CD14-positive monocyte (primary cell): Measurements from ENCODE around the gene ACVRL1. TPM values are rescaled to one million over a fixed set of nuclear protein-coding genes. Genes with fewer than 3 reads are reported as not detected.

Experiments
- DNase-seq, 3 donors: peaks; one replicate each; pipeline ENCODE4 v3.0.0-alpha.2; 2011 to 2022
- H2AFZ ChIP-seq: 2 replicates; pipeline ENCODE4 v1.6.0; 2012; ENCODE audit warnings: mild to moderate bottlenecking, low read depth, low read length, inconsistent platforms; ENCODE audit not compliant: insufficient read depth, poor library complexity, severe bottlenecking
- H3K27ac ChIP-seq, 2 donors: 1 replicate in 1 of 2; 2 replicates in 1 of 2; pipeline ENCODE4 v1.5.1; 2012 to 2013; ENCODE audit warnings: low read length in 2 of 2, control low read depth in 1 of 2, inconsistent platforms in 1 of 2, low read depth in 1 of 2, mild to moderate bottlenecking in 1 of 2
- H3K27me3 ChIP-seq, 2 donors: one replicate each; pipeline versions ENCODE4 v1.6.0 to v1.6.1; 2011 to 2013; ENCODE audit warnings: low read length in 2 of 2; ENCODE audit not compliant: control insufficient read depth in 2 of 2, insufficient read depth in 2 of 2
- H3K36me3 ChIP-seq, 2 donors: replicated peaks in 1 of 2; 1 replicate in 1 of 2; 2 replicates in 1 of 2; pipeline versions ENCODE4 v1.5.1 to v1.6.1; 2012 to 2013; ENCODE audit warnings: low read length in 2 of 2, control low read depth in 1 of 2, inconsistent platforms in 1 of 2, mild to moderate bottlenecking in 1 of 2; ENCODE audit not compliant: insufficient read depth in 2 of 2, control insufficient read depth in 1 of 2
- H3K4me1 ChIP-seq, 2 donors: 1 replicate in 1 of 2; 2 replicates in 1 of 2; pipeline versions ENCODE4 v1.5.1 to v1.6.1; 2012 to 2013; ENCODE audit warnings: low read length in 2 of 2, control low read depth in 1 of 2, inconsistent platforms in 1 of 2, mild to moderate bottlenecking in 1 of 2, moderate library complexity in 1 of 2; ENCODE audit not compliant: insufficient read depth in 2 of 2, control insufficient read depth in 1 of 2
- H3K4me2 ChIP-seq: replicated peaks from 2 replicates; pipeline ENCODE3; 2012; ENCODE audit warnings: low read length, moderate library complexity, mild to moderate bottlenecking; ENCODE audit not compliant: poor library complexity, severe bottlenecking; ENCODE audit errors: extremely low read depth
- H3K4me3 ChIP-seq, 3 experiments: fragments of 200-600 bp in 1 of 3; sonication (generic) in 1 of 3; replicated peaks in 1 of 3; 1 replicate in 2 of 3; 2 replicates in 1 of 3; pipeline ENCODE4 v1.5.1; 2011 to 2013; ENCODE audit warnings: low read length in 3 of 3, mild to moderate bottlenecking in 3 of 3, control low read depth in 2 of 3, low read depth in 2 of 3, inconsistent platforms in 1 of 3, moderate library complexity in 1 of 3
- H3K79me2 ChIP-seq: 2 replicates; pipeline ENCODE4 v1.6.0; 2012; ENCODE audit warnings: mild to moderate bottlenecking, control low read depth, inconsistent platforms, low read length, moderate library complexity; ENCODE audit not compliant: insufficient read depth
- H3K9ac ChIP-seq: 2 replicates; pipeline ENCODE4 v1.6.0; 2017; ENCODE audit warnings: low read length, mild to moderate bottlenecking; ENCODE audit not compliant: insufficient read depth, poor library complexity, severe bottlenecking
- H3K9me3 ChIP-seq, 2 donors: replicated peaks in 1 of 2; 1 replicate in 1 of 2; 2 replicates in 1 of 2; pipeline versions ENCODE4 v1.5.1 to v1.6.1; 2012 to 2013; ENCODE audit warnings: low read length in 2 of 2, control low read depth in 1 of 2; ENCODE audit not compliant: control insufficient read depth in 1 of 2, insufficient read depth in 1 of 2
- H4K20me1 ChIP-seq: 2 replicates; pipeline ENCODE4 v1.6.0; 2012; ENCODE audit warnings: mild to moderate bottlenecking, low read length, control low read depth, moderate library complexity; ENCODE audit not compliant: insufficient read depth
- H3K27ac Mint-ChIP-seq, 7 donors: one replicate each; pipeline ENCODE4 v1.8.0; 2020; ENCODE audit warnings: mild to moderate bottlenecking in 7 of 7, mixed read lengths in 7 of 7, moderate library complexity in 6 of 7, inconsistent platforms in 2 of 7
- H3K27me3 Mint-ChIP-seq, 3 donors: one replicate each; pipeline ENCODE4 v1.8.0; 2021 to 2022; ENCODE audit warnings: low read depth in 3 of 3, mild to moderate bottlenecking in 3 of 3, mixed read lengths in 3 of 3, moderate library complexity in 3 of 3, inconsistent platforms in 1 of 3
- H3K36me3 Mint-ChIP-seq, 2 donors: one replicate each; pipeline ENCODE4 v1.8.0; 2020; ENCODE audit warnings: mixed read lengths in 2 of 2, inconsistent platforms in 1 of 2, mild to moderate bottlenecking in 1 of 2
- H3K4me1 Mint-ChIP-seq: one replicate; pipeline ENCODE4 v1.8.0; 2020; ENCODE audit warnings: mild to moderate bottlenecking, mixed read lengths
- H3K4me3 Mint-ChIP-seq, 2 donors: one replicate each; pipeline ENCODE4 v1.8.0; 2020; ENCODE audit warnings: mild to moderate bottlenecking in 2 of 2, mixed read lengths in 2 of 2, moderate library complexity in 1 of 2
- H3K9me3 Mint-ChIP-seq, 7 donors: one replicate each; pipeline ENCODE4 v1.8.0; 2020 to 2022; ENCODE audit warnings: mixed read lengths in 7 of 7, mild to moderate bottlenecking in 6 of 7, moderate library complexity in 6 of 7, inconsistent platforms in 2 of 7
- WGBS: methylation state at CpG from one replicate; pipeline ENCODE4 v1.1.5; 2013; ENCODE audit warnings: missing lambda C conversion rate; ENCODE audit not compliant: insufficient coverage; 5-methylcytosine and 5-hydroxymethylcytosine counted together
- intact Hi-C, 2 donors: fragments of 100-400 bp; cut with micrococcal nuclease; formaldehyde crosslinking; loops; one replicate each; pipeline versions ENCODE4 v1.15.0 to v1.15.1; 2023
- polyA plus RNA-seq, 3 donors: library from polyadenylated mRNA; depleted of rRNA in 1 of 3; unstranded in 2 of 3; stranded (reverse) in 1 of 3; fragments of 300-500 nt in 2 of 3; fragments of >200 nt in 1 of 3; fragmentation: Illumina TruSeq in 2 of 3; gene quantifications; 1 replicate in 2 of 3; 2 replicates in 1 of 3; pipeline ENCODE4 v1.2.3, GENCODE V29; 2012 to 2021
- TF ChIP-seq, protein P1 (sequence below): fragments of 200-600 bp; IDR thresholded peaks from one replicate; pipeline ENCODE4 v1.8.0; 2022; ENCODE audit warnings: antibody characterized with exemption, mild to moderate bottlenecking

Gene ACVRL1
- polyA plus RNA-seq, 3 donors, result 1.5 to 3.6 (median 2.0) TPM

DNA sequence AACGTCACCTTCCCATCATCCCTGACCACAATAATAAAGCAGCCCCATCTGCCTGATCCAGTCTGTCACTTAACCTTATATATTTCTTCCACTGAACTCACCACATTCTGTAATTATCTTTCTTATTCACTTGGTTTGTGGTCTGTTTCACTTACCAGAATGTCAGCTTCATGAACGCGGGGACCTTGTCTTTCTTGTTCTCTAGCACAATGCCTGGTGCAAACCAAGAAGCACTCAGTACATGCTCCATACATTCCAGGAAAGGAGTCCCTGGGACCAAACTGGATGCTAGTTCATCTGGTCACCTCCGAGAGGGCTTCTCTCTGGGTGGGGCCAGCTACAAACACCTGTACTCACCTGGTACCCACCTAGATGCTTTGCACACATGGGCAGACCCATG lies 36.8 kb upstream of the ACVRL1 start:
- Histone ChIP-seq H3K27me3 (peaks cover 0 to 18% of the 10 kb centered on the region in 2 donors), H4K20me1 (no peaks in the 10 kb centered on the region), H3K79me2 (no peaks in the 10 kb centered on the region), H3K4me3 (peak overlapping the region in 1 of 3 experiments; percentile 66), H3K9ac (no peak overlapping the region), H3K27ac (no peak overlapping the region), H3K36me3 (no peaks in the 10 kb centered on the region), H3K4me1 (peaks cover 58 to 68% of the 10 kb centered on the region in 2 donors), H3K9me3 (no peaks in the 10 kb centered on the region), H2AFZ (no peak overlapping the region), H3K4me2 (peak overlapping the region; percentile 70)
- WGBS, result 12% methylated on average over 4 of the region's 4 CpGs
- DNase-seq, result no peak
- H3K9me3 Mint-ChIP-seq, result peaks cover 0 to 4% (median 0%) of the 10 kb centered on the region in 7 donors
- peak overlapping the region in 4 of 7 donors; percentile 4 to 65 (median 51) for H3K27ac Mint-ChIP-seq
- peaks cover 11 to 17% of the 10 kb centered on the region in 2 donors for H3K36me3 Mint-ChIP-seq
- TF ChIP-seq, protein P1, sequence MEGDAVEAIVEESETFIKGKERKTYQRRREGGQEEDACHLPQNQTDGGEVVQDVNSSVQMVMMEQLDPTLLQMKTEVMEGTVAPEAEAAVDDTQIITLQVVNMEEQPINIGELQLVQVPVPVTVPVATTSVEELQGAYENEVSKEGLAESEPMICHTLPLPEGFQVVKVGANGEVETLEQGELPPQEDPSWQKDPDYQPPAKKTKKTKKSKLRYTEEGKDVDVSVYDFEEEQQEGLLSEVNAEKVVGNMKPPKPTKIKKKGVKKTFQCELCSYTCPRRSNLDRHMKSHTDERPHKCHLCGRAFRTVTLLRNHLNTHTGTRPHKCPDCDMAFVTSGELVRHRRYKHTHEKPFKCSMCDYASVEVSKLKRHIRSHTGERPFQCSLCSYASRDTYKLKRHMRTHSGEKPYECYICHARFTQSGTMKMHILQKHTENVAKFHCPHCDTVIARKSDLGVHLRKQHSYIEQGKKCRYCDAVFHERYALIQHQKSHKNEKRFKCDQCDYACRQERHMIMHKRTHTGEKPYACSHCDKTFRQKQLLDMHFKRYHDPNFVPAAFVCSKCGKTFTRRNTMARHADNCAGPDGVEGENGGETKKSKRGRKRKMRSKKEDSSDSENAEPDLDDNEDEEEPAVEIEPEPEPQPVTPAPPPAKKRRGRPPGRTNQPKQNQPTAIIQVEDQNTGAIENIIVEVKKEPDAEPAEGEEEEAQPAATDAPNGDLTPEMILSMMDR, result no peak
- intact Hi-C loops, result loop anchor here (2.0 to 10.0 kb wide), 4 partner anchors 34 to 446 kb away; partner anchors contain the start of gene SLC4A8 (in 1 of the 2)
- H3K4me3 Mint-ChIP-seq, result peak overlapping the region in 1 of 2 donors; percentile 78
- H3K27me3 Mint-ChIP-seq, result peaks cover 21 to 31% (median 30%) of the 10 kb centered on the region in 3 donors
- peaks cover 71% of the 10 kb centered on the region for H3K4me1 Mint-ChIP-seq

DNA sequence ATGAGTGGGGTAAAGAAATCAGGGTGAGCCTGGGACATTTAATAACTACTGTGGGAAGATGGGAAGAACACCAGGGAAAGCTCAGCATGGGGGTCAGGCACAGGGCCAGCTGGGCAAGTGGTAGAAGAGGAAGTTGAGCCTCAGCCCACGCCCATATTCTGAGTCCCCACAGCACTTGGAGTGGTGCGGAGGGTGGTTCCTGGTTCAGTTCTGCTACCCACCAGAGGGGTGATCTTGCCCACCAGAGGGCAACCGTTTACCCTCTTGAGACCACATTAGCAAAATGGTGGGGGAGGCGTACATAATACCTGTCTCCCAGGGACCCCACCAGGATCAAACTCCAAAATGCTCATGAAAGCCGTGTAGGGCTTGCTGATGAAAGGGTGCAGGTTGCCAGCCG lies 36.2 kb upstream of the ACVRL1 start:
- peaks cover 71% of the 10 kb centered on the region for H3K4me1 Mint-ChIP-seq
- Histone ChIP-seq H2AFZ (peak overlapping the region; percentile 21), H4K20me1 (no peaks in the 10 kb centered on the region), H3K4me3 (peak overlapping the region in 1 of 3 experiments; percentile 66), H3K27me3 (peaks cover 0 to 18% of the 10 kb centered on the region in 2 donors), H3K4me2 (peak overlapping the region; percentile 70), H3K27ac (no peak overlapping the region), H3K79me2 (no peaks in the 10 kb centered on the region), H3K9ac (no peak overlapping the region), H3K9me3 (no peaks in the 10 kb centered on the region), H3K36me3 (no peaks in the 10 kb centered on the region), H3K4me1 (peaks cover 58 to 68% of the 10 kb centered on the region in 2 donors)
- intact Hi-C loops, result loop anchor here (2.0 to 10.0 kb wide), 4 partner anchors 34 to 446 kb away; partner anchors contain the start of gene SLC4A8 (in 1 of the 2)
- peaks cover 17 to 30% (median 27%) of the 10 kb centered on the region in 3 donors for H3K27me3 Mint-ChIP-seq
- TF ChIP-seq, protein P1, result peak; percentile 41
- peak overlapping the region in 1 of 2 donors; percentile 69 for H3K4me3 Mint-ChIP-seq
- DNase-seq, result peak; percentile 69 to 86 (median 82)
- peak overlapping the region in 4 of 7 donors; percentile 3 to 65 (median 57) for H3K27ac Mint-ChIP-seq
- peaks cover 0 to 4% (median 0%) of the 10 kb centered on the region in 7 donors for H3K9me3 Mint-ChIP-seq
- WGBS, result no CpG with 5 or more reads among the region's 6 CpGs
- peaks cover 11 to 17% of the 10 kb centered on the region in 2 donors for H3K36me3 Mint-ChIP-seq
